HCT116 (cell line): ENCODE data around the gene FAM181A. TPM values are rescaled to one million over a fixed set of nuclear protein-coding genes. Genes with fewer than 3 reads are reported as not detected.

Source experiments
- ATAC-seq: fragments of 200-7000 bp; cut with Tn5 transposase; 2 replicates; pipeline ENCODE4 v1.9.1; 2020; ENCODE audit warnings: mild to moderate bottlenecking, moderate library complexity
- BruUV-seq: library from RNA; stranded (reverse); fragments of 400-500 nt; replicated peaks from 2 replicates; lab custom pipeline; 2021; lab: Mats Ljungman, UMichigan
- CTCF ChIA-PET: fragments of 300-600 bp; sonication (Branson Sonifier 250); formaldehyde crosslinking; loops from one replicate; lab custom pipeline; 2021; ENCODE audit warnings: antibody characterized with exemption; lab: Charles Lee
- POLR2A ChIA-PET: fragments of 300-600, 350-600 bp; sonication (Branson Sonifier 250); formaldehyde crosslinking; loops from one replicate; lab custom pipeline; 2021; ENCODE audit warnings: antibody characterized with exemption; lab: Charles Lee
- RAD21 ChIA-PET, 2 experiments: fragments of 300-600 bp; sonication (Branson Sonifier 250); formaldehyde crosslinking; loops; one replicate each; lab custom pipeline; 2023; ENCODE audit warnings: low total read pairs in 2 of 2; ENCODE audit not compliant: uncharacterized antibody in 2 of 2, unreplicated experiment in 2 of 2, low non-redundant PET in 1 of 2; lab: Charles Lee
- DNase-seq: peaks from one replicate; pipeline ENCODE4 v3.0.0-alpha.2; 2010; ENCODE audit warnings: low read depth, low spot score
- H2AFZ ChIP-seq: fragments of 200-600 bp; shearing (Covaris generic), sonication (generic); 2 replicates; pipeline ENCODE4 v1.6.1; 2017; ENCODE audit warnings: low read depth, mixed run types, mixed read lengths, antibody characterized with exemption, low read length; ENCODE audit not compliant: poor library complexity, severe bottlenecking
- H3K27ac ChIP-seq: 2 replicates; pipeline ENCODE4 v1.5.1; 2012; ENCODE audit warnings: low read depth, low read length
- H3K27me3 ChIP-seq: fragments of 200-600 bp; sonication (generic); 2 replicates; pipeline ENCODE4 v1.6.1; 2016; ENCODE audit warnings: mixed run types, low read length, mixed read lengths; ENCODE audit not compliant: insufficient read depth
- H3K36me3 ChIP-seq, 2 experiments: fragments of 200-500 bp in 1 of 2; fragments of 200-600 bp in 1 of 2; sonication (Bioruptor generic) in 1 of 2; sonication (generic) in 1 of 2; 2 replicates each; pipeline versions ENCODE4 v1.5.1 to v1.6.1; 2014 to 2016; ENCODE audit warnings: low read length in 2 of 2, inconsistent platforms in 1 of 2, mixed read lengths in 1 of 2, mixed run types in 1 of 2; ENCODE audit not compliant: insufficient read depth in 2 of 2, control insufficient read depth in 1 of 2
- H3K4me1 ChIP-seq, 2 experiments: fragments of 200-600 bp in 1 of 2; sonication (generic) in 1 of 2; 2 replicates each; pipeline versions ENCODE4 v1.5.1 to v1.6.1; 2012 to 2017; ENCODE audit warnings: low read length in 2 of 2, inconsistent platforms in 1 of 2, mild to moderate bottlenecking in 1 of 2, mixed read lengths in 1 of 2, mixed run types in 1 of 2, moderate library complexity in 1 of 2; ENCODE audit not compliant: insufficient read depth in 2 of 2, control insufficient read depth in 1 of 2
- H3K4me2 ChIP-seq: fragments of 200-600 bp; sonication (generic); 2 replicates; pipeline ENCODE4 v1.6.1; 2017; ENCODE audit warnings: mixed run types, low read length, mixed read lengths
- H3K4me3 ChIP-seq, 2 experiments: fragments of 200-600 bp in 1 of 2; sonication (generic) in 1 of 2; replicated peaks in 1 of 2; 2 replicates each; pipeline ENCODE4 v1.5.1; 2011 to 2016; ENCODE audit warnings: low read length in 2 of 2, control low read depth in 1 of 2, low read depth in 1 of 2, mild to moderate bottlenecking in 1 of 2, mixed read lengths in 1 of 2, mixed run types in 1 of 2
- H3K79me2 ChIP-seq: fragments of 200-600 bp; sonication (generic); 2 replicates; pipeline ENCODE4 v1.6.1; 2017; ENCODE audit warnings: mild to moderate bottlenecking, mixed run types, low read length, moderate library complexity, mixed read lengths; ENCODE audit not compliant: insufficient read depth
- H3K9ac ChIP-seq: fragments of 200-600 bp; sonication (generic); 2 replicates; pipeline ENCODE4 v1.6.1; 2016; ENCODE audit warnings: low read length, mixed read lengths
- H3K9me2 ChIP-seq: fragments of 200-600 bp; sonication (generic), shearing (Covaris generic); 2 replicates; pipeline ENCODE4 v1.6.1; 2017; ENCODE audit warnings: mixed run types, mild to moderate bottlenecking, moderate library complexity; ENCODE audit not compliant: insufficient read depth
- H3K9me3 ChIP-seq, 2 experiments: fragments of 200-500 bp in 1 of 2; fragments of 200-600 bp in 1 of 2; sonication (Bioruptor generic) in 1 of 2; sonication (generic) in 1 of 2; 2 replicates each; pipeline ENCODE4 v1.6.1; 2014 to 2017; ENCODE audit warnings: low read length in 2 of 2, mixed read lengths in 2 of 2, inconsistent platforms in 1 of 2, low read depth in 1 of 2, mild to moderate bottlenecking in 1 of 2, mixed run types in 1 of 2, moderate library complexity in 1 of 2; ENCODE audit not compliant: control insufficient read depth in 1 of 2, insufficient read depth in 1 of 2
- H4K20me1 ChIP-seq: fragments of 200-600 bp; sonication (generic), shearing (Covaris generic); 2 replicates; pipeline ENCODE4 v1.6.1; 2017; ENCODE audit warnings: mixed run types, mild to moderate bottlenecking, moderate library complexity; ENCODE audit not compliant: insufficient read depth
- CBX3 ChIP-seq: IDR thresholded peaks from 2 replicates; pipeline ENCODE4 v1.6.1; 2012; ENCODE audit warnings: low read depth
- CEBPB ChIP-seq: IDR thresholded peaks from 2 replicates; pipeline ENCODE4 v1.6.1; 2012; ENCODE audit warnings: low read depth
- EGR1 ChIP-seq: IDR thresholded peaks from 2 replicates; pipeline ENCODE4 v1.6.1; 2012; ENCODE audit warnings: low read depth
- ELF1 ChIP-seq: IDR thresholded peaks from 2 replicates; pipeline ENCODE4 v1.6.1; 2012; ENCODE audit warnings: low read depth, borderline replicate concordance
- EZH2 ChIP-seq: fragments of 200-600 bp; sonication (generic); IDR thresholded peaks from 2 replicates; pipeline ENCODE4 v1.6.1; 2017; ENCODE audit warnings: antibody characterized with exemption, mixed run types
- EZH2phosphoT487 ChIP-seq: fragments of 200-600 bp; IDR thresholded peaks from 2 replicates; pipeline ENCODE4 v1.6.1; 2018; ENCODE audit warnings: antibody characterized with exemption, borderline replicate concordance
- FOSL1 ChIP-seq: IDR thresholded peaks from 2 replicates; pipeline ENCODE4 v1.6.1; 2012; ENCODE audit warnings: low read depth
- JUND ChIP-seq: IDR thresholded peaks from 2 replicates; pipeline ENCODE4 v1.6.1; 2012
- POLR2A ChIP-seq: IDR thresholded peaks from 2 replicates; pipeline ENCODE4 v1.7.0; 2011; ENCODE audit warnings: borderline replicate concordance; ENCODE audit not compliant: insufficient read depth, insufficient read length; ENCODE audit errors: extremely low read depth
- RAD21 ChIP-seq: IDR thresholded peaks from 2 replicates; pipeline ENCODE4 v1.6.1; 2012; ENCODE audit warnings: low read depth, mild to moderate bottlenecking
- SRF ChIP-seq: IDR thresholded peaks from 2 replicates; pipeline ENCODE4 v1.6.1; 2012; ENCODE audit warnings: low read depth
- TCF7L2 ChIP-seq: IDR thresholded peaks from 2 replicates; pipeline ENCODE4 v1.7.0; 2011; ENCODE audit warnings: borderline replicate concordance, inconsistent platforms; ENCODE audit not compliant: insufficient read depth, insufficient read length; ENCODE audit errors: extremely low read depth
- ZFX ChIP-seq: fragments of 450-650 bp; IDR thresholded peaks from 2 replicates; pipeline ENCODE4 v1.6.1; 2017
- ZNF274 ChIP-seq: fragments of 200-500 bp; sonication (Bioruptor generic); IDR thresholded peaks from 2 replicates; pipeline ENCODE4 v1.6.1; 2014; ENCODE audit warnings: mild to moderate bottlenecking, low read depth, low read length, inconsistent platforms
- intact Hi-C: fragments of 100-400 bp; cut with micrococcal nuclease; formaldehyde crosslinking; loops from 2 replicates; pipeline ENCODE4 v1.10.0; 2022
- total RNA-seq: library from RNA; stranded (reverse); gene quantifications from one replicate; pipeline ENCODE4 v1.2.1, GENCODE V29; 2021; ENCODE audit not compliant: unreplicated experiment
- TF ChIP-seq, protein P1 (sequence below): IDR thresholded peaks from 2 replicates; pipeline ENCODE4 v1.6.1; 2012
- TF ChIP-seq, protein P2 (sequence below): IDR thresholded peaks from 2 replicates; pipeline ENCODE4 v1.6.1; 2011; ENCODE audit warnings: mild to moderate bottlenecking, low read length, moderate library complexity; ENCODE audit not compliant: insufficient replicate concordance; ENCODE audit errors: extremely low read depth

FAM181A gene
- total RNA-seq, 1 experiment from 2014 or later, result not detected

GRCh38 chr14:93941293-93941910, 14.3 kb downstream of the FAM181A start:
- ChIA-PET POLR2A (interaction anchor here (1.3 kb wide), 1 partner anchor 18 kb away, joined by 3 read pairs; no protein-coding TSS in a partner anchor), CTCF (interaction anchor here (1.6 to 9.4 kb wide), 5 partner anchors 11 to 195 kb away, joined by 4 to 121 read pairs (median 49); partner anchors contain the start of gene CCDC197), RAD21 (interaction anchor here in 1 of 2 experiments (0.5 to 1.8 kb wide), 2 partner anchors 9 to 87 kb away, joined by 3 to 6 read pairs; no protein-coding TSS in a partner anchor)
- no peaks in the 10 kb centered on the region for H3K27me3 ChIP-seq
- no peak overlapping the region for H2AFZ ChIP-seq
- intact Hi-C loops, result no loop called here
- BruUV-seq, result no TSS peak
- H3K27ac ChIP-seq, result peak overlapping the region; percentile 55; the same call in 1 of the 2 replicates
- H3K9ac ChIP-seq, result no peak overlapping the region; the same call in 1 of the 2 replicates
- H3K79me2 ChIP-seq, result no peaks in the 10 kb centered on the region
- H3K9me3 ChIP-seq, result no peaks in the 10 kb centered on the region
- DNase-seq, result no peak
- peak overlapping the region; percentile 34 for H3K4me2 ChIP-seq
- H4K20me1 ChIP-seq, result no peaks in the 10 kb centered on the region
- H3K4me1 ChIP-seq, result peaks cover 23 to 58% of the 10 kb centered on the region in 2 experiments
- no peaks in the 10 kb centered on the region for H3K9me2 ChIP-seq
- H3K36me3 ChIP-seq, result no peaks in the 10 kb centered on the region
- TF ChIP-seq TCF7L2 (peak; percentile 35), EZH2phosphoT487 (no peak)
- no peak overlapping the region for H3K4me3 ChIP-seq
- ATAC-seq, result no peak

DNA sequence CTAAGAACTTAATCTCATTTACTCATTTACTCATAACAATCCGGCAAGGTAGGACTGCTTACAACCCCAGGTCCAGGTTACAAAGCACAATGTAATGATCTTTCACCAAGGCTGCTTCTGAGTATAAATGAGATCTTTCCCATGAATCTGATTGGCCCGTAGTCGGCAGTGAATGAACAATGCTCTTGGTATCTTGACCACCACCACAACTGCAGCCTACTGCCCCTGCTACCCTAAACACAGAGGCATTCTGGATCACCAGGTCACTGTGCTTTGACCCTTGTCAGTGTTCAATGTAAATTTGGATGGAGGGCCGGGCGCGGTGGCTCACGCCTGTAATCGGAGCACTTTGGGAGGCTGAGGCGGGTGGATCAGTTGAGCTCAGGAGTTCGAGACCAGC, 15.9 kb downstream of the FAM181A start:
- H3K9me2 ChIP-seq, result no peaks in the 10 kb centered on the region
- no peaks in the 10 kb centered on the region for H3K27me3 ChIP-seq
- no peaks in the 10 kb centered on the region for H3K9me3 ChIP-seq
- no peak overlapping the region for H3K9ac ChIP-seq
- no peak overlapping the region for H2AFZ ChIP-seq
- ChIA-PET POLR2A (no interaction called here), RAD21 (no interaction called here)
- H3K27ac ChIP-seq, result no peak overlapping the region
- intact Hi-C loops, result no loop called here
- DNase-seq, result no peak
- H4K20me1 ChIP-seq, result no peaks in the 10 kb centered on the region
- H3K79me2 ChIP-seq, result no peaks in the 10 kb centered on the region
- no peaks in the 10 kb centered on the region for H3K36me3 ChIP-seq
- no TSS peak for BruUV-seq
- no peak for TF ChIP-seq CBX3
- TF ChIP-seq CEBPB, result no peak
- no peak for TF ChIP-seq ELF1
- no peak for TF ChIP-seq JUND
- no peak for TF ChIP-seq FOSL1
- TF ChIP-seq, protein P1, sequence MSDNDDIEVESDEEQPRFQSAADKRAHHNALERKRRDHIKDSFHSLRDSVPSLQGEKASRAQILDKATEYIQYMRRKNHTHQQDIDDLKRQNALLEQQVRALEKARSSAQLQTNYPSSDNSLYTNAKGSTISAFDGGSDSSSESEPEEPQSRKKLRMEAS, result no peak
- no peak for TF ChIP-seq ZFX
- TF ChIP-seq POLR2A, result no peak
- no peak for TF ChIP-seq RAD21
- TF ChIP-seq EZH2, result no peak
- TF ChIP-seq EGR1, result no peak
- no peak for TF ChIP-seq ZNF274
- TF ChIP-seq, protein P2, sequence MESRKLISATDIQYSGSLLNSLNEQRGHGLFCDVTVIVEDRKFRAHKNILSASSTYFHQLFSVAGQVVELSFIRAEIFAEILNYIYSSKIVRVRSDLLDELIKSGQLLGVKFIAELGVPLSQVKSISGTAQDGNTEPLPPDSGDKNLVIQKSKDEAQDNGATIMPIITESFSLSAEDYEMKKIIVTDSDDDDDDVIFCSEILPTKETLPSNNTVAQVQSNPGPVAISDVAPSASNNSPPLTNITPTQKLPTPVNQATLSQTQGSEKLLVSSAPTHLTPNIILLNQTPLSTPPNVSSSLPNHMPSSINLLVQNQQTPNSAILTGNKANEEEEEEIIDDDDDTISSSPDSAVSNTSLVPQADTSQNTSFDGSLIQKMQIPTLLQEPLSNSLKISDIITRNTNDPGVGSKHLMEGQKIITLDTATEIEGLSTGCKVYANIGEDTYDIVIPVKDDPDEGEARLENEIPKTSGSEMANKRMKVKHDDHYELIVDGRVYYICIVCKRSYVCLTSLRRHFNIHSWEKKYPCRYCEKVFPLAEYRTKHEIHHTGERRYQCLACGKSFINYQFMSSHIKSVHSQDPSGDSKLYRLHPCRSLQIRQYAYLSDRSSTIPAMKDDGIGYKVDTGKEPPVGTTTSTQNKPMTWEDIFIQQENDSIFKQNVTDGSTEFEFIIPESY, result no peak
- TF ChIP-seq SRF, result no peak
- TF ChIP-seq, all 23 proteins: peak for 0
- no peak overlapping the region for H3K4me3 ChIP-seq
- H3K4me1 ChIP-seq, result peaks cover 23 to 61% of the 10 kb centered on the region in 2 experiments
- no peak for ATAC-seq
- H3K4me2 ChIP-seq, result no peak overlapping the region
- CTCF ChIA-PET, result interaction anchor here (5.1 to 9.4 kb wide), 2 partner anchors 26 to 57 kb away, joined by 120 to 121 read pairs; partner anchors contain the start of gene CCDC197
